ENCODE results near the gene DRGX. TPM values are rescaled to one million over a fixed set of nuclear protein-coding genes. Genes with fewer than 3 reads are reported as not detected.

Gene DRGX
- total RNA-seq, 1 experiment from 2014 or later: not detected

DNA sequence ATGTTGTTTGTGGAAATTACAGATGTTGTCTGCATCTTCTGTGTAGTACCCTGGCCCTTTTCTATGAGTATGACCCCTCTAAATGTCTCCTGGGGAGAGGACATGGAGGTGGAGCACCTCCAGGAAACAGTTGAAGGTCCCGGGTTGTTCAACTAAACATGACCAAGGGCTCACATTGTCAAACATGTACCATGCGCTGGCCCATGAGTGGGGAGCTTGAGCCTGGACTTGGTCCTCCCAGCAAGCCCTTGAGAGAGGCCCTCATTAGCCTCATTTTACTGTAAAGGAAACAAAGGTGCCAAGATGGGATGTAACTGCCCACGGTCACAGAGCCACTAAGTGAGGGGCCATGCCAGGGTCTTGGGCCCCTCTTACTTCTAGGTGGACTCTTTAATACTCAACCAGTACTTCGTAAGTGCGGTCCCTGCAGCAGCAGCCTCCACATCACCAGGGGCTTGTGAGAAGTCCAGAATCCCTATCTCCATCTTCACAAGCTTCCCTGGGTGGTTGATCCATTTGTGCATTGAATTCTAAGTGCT, 65.7 kb downstream of the DRGX start:
- no peak for DNase-seq (ENCODE audit: low read depth)
- in situ Hi-C loops (cut with HindIII; ENCODE audit: low pct_unique_long_range_greater_than_20kb, low sequenced_read_pairs): no loop called here

GRCh38 chr10:49329146-49329505, 66.8 kb downstream of the DRGX start:
- in situ Hi-C loops (cut with HindIII; ENCODE audit: low pct_unique_long_range_greater_than_20kb, low sequenced_read_pairs): no loop called here
- no peak for DNase-seq (ENCODE audit: low read depth)

DNA sequence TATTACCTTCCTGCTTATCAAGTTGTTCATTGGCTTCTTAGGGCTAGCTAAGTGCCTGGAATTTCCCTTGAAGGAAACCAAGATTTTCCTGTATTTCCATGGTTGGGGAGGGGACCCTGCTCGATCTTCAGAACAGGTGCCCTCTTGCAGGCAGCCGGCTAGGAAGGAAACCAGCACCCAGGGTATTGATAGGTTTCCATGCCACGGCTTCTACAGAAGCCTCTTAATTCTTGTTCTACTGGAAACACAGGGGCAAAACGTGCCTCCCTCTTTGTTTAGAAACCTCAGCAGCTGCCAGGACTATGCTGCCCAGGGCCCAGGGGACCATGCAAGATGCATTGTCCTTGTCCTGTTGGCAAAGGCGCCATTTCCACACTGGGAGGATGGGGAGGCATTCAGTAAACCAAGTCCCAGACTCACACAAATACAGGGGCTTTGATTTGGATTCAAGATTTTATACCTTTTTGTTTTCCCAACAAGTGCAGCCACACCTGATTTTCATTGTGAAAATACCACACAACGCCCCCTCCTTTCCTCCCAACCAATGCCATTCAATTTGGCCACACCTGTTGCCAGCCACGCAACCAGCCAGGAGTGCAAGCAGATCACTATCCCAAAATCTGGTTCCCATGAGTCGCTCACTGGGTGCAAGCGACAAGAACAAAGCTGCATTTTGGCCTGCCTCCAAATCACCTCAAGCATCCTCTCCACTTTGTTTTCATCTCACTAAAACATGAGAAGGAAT, 67.3 kb downstream of the DRGX start:
- in situ Hi-C loops (cut with HindIII; ENCODE audit: low pct_unique_long_range_greater_than_20kb, low sequenced_read_pairs): no loop called here
- DNase-seq (ENCODE audit: low read depth): no peak

DNA sequence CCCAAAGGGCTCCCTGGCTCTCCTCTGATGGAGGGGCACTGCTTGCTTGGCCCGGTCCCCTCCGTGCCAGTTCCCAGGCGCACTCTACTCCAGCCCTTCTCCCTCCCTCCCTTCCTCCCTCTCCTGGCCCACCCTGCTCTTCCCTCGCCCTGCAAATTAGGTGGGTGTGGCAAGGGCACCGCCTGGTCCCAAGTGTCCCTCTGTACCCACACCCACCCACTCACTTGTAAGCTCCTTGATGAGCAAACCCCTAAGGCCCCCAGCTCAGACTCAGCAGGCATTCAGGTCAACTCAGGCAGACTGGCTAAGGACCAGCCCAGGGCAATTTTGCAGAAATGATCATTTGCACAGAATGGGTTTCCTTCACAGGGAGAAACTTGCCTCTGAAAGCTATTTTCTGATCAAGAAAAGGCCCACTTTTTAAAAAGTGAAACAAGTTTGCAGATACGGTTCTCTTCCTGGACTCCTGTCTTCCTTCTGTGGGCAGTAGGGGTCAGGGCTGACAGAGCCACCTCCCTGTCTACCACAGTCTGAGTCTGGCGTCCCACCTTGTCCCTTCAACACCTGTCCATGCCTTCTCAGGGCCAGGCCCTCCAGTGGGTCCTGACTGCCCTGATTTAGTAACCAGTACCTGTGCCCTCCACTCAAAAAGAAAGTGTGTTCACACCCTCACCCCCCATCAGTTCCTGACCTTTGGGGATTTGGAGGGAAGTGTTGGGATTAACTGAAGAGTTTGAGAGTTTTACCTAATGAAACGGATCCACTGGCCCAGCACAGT, 68.7 kb downstream of the DRGX start:
- no peak for DNase-seq (ENCODE audit: low read depth)
- in situ Hi-C loops (cut with HindIII; ENCODE audit: low pct_unique_long_range_greater_than_20kb, low sequenced_read_pairs): no loop called here

DNA sequence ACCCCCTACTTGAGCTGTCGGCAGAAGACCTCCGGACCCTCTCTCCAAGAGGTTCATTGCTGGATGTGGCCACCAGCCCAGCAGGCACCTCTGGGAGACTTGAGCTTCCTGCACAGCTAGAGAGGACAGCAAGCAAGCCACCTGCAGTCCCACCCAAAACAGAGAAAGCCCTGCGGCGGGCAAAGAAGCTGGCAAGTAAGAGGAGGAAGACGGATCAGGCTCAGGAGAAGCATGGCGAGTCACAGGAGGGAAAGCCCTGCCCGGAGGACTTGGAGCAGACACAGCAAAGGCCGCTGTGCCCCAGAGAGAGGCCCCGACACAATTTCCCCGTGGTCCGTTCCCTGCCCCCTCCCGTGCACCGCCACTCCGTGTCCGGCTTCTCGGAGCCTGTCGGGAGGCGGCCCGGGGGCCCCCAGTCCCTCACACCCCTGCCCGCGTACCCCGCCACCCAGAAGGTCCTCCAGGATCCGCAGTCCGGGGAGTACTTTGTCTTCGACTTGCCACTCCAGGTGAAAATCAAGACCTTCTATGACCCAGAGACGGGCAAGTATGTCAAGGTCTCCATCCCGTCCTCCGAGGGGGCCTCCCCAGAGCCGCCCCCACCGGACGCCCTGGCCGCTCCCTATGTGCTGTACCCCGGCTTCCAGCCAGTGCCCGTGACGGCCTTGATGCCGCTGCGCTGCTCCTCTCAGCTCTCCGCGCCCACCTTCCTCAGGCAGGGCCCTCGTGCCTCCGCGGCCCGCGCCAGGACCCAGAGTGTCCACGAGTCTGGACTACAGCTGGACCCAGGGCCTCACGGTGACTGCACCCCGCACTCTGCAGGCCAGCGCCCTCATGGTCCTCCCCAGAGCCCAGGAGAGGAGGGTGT, 69.7 kb downstream of the DRGX start:
- no peak for DNase-seq (ENCODE audit: low read depth)
- in situ Hi-C loops (cut with HindIII; ENCODE audit: low pct_unique_long_range_greater_than_20kb, low sequenced_read_pairs): no loop called here

- in situ Hi-C loops (cut with HindIII; ENCODE audit: low pct_unique_long_range_greater_than_20kb, low sequenced_read_pairs): no loop called here
- no peak for DNase-seq (ENCODE audit: low read depth)
Observed at GRCh38 chr10:49325131-49325915, 70.6 kb downstream of the DRGX start.

DNA sequence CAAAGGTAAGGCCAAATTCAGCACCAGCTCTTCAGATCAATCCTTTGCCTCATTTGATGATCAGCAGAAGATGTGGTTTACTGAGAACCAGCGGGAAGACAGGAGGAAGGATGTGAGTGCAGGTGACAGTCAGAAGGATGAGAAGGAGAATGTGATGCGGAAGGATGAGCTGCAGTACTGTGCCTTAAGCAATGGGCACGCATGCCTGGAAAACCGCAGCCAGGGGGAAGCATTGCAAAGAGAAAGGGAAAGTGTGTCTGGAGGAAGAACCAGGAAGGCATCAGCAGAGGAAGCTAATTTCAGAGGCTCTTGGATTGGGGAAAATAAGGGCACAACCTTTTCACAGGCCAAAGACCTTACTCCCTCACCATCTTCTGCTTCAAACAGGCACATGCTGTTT, 71.2 kb downstream of the DRGX start:
- no peak for DNase-seq (ENCODE audit: low read depth)
- in situ Hi-C loops (cut with HindIII; ENCODE audit: low pct_unique_long_range_greater_than_20kb, low sequenced_read_pairs): no loop called here

- in situ Hi-C loops (cut with HindIII; ENCODE audit: low pct_unique_long_range_greater_than_20kb, low sequenced_read_pairs): no loop called here
- no peak for DNase-seq (ENCODE audit: low read depth)
Observed at GRCh38 chr10:49323896-49324270, 72.0 kb downstream of the DRGX start.

- in situ Hi-C loops (cut with HindIII; ENCODE audit: low pct_unique_long_range_greater_than_20kb, low sequenced_read_pairs): no loop called here
- no peak for DNase-seq (ENCODE audit: low read depth)
Observed at GRCh38 chr10:49323171-49323895, 72.6 kb downstream of the DRGX start.

DNA sequence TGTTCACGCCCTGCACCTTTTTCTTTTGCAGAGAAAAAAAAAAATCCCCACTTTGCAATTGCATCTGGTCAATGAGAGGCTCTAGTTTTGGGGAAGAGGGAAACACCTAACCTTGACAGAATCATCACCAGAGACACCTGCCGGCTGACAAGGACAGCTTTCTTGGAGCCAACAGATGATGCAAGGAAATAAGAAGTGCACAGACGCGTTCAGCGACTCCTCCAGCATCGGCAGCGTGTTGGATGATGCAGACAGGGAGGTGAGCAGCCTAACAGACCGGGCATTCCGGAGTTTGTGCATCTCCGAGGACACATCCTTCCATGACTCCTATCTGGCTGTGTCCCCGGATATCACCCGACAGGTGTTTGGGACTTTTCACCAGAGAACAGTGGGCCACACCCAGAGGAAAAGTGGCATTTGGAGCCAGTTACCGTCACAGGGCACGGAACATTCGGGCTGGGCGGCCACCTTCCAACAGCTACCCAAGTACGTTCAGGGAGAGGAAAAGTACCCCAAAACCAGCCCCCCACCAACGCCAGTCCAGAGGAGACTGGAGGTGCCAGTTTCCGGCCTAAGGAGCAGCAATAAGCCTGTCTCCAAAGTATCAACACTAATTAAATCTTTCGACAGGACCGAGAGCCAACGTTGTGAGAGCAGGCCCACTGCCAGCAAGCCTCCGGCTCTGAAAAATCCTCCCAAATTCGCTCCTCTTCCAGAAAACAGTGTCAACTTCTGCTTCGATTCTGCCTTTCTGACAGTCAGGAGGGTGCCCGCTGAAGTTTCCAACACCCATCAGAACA, 73.3 kb downstream of the DRGX start:
- DNase-seq (ENCODE audit: low read depth): no peak
- in situ Hi-C loops (cut with HindIII; ENCODE audit: low pct_unique_long_range_greater_than_20kb, low sequenced_read_pairs): no loop called here

DNA sequence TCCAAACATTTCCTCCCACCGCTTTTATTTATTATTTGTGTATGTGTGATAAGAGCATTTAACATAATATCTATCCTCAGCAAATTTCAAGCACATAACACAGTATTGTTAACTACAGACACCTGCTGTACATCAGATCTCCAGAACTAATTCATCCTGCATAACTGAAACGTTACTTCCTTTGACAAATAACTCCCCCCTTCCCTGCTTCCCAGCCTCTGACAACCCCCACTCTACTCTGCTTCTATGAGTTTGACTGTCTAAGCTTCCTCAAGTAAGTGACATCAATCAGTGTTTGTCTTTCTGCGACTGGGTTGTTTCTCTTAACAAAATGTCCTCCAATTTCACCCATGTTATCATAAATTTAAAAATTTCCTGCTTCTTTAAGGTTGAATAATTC, 74.9 kb downstream of the DRGX start:
- no peak for DNase-seq (ENCODE audit: low read depth)
- in situ Hi-C loops (cut with HindIII; ENCODE audit: low pct_unique_long_range_greater_than_20kb, low sequenced_read_pairs): no loop called here

DNA sequence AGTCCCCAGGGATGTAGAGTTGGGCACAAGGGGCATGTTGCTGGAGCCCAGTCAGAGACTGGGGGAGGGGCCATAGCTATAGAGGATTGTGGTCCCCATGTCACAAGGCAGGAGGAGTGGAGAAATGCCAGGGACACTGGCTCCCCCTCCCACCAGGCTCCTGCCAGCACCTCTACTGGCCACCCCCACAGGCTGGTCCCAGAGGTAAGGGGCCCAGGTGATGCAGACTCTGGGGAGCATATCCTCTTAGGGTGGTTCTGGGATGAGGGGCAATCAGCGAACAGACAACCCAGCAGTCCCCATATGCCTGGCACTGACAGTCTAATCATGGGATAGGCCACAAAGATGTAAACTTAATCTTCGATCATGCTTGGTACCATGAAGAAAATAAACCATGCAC, 75.7 kb downstream of the DRGX start:
- DNase-seq (ENCODE audit: low read depth): no peak
- in situ Hi-C loops (cut with HindIII; ENCODE audit: low pct_unique_long_range_greater_than_20kb, low sequenced_read_pairs): no loop called here

DNA sequence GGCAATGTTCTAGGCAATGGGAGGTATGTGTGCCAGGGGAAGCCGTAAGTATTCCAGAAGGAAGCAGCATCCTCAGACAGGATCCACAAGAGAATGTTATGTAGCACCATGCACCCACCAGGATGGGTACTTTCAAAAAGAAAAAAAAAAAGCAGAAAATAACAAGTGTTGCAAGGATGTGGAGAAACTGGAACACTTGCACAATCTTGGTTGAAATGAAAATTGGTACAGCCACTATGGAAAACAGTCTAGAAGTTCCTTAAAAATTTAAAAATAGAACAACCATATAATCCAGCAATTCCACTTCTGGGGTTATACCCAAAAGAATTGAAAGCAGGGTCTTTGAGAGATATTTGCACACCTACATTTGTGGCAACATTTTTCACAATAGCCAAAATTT, 76.7 kb downstream of the DRGX start:
- in situ Hi-C loops (cut with HindIII; ENCODE audit: low pct_unique_long_range_greater_than_20kb, low sequenced_read_pairs): no loop called here
- DNase-seq (ENCODE audit: low read depth): no peak

DNA sequence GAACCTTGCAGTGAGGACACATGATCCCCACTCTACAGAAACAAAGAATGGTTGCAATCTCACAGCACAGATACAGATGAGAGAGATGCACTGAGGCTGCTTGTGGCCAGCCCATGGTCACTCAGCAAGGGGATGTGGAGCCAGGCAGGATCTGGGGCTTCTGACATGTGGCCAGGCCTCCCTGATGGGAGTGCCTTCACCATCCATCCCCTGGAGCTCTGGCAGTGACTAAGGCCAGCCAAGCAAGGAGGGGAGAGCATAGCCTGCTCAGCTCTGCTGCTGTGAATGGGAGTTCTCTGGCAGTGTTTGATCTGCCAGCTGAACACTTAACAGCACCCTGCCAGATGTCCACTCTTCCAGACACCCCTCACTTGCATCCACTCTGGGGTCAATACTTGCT, 77.1 kb downstream of the DRGX start:
- DNase-seq (ENCODE audit: low read depth): no peak

GRCh38 chr10:49318028-49318427, 77.9 kb downstream of the DRGX start:
- DNase-seq (ENCODE audit: low read depth): no peak
- in situ Hi-C loops (cut with HindIII; ENCODE audit: low pct_unique_long_range_greater_than_20kb, low sequenced_read_pairs): no loop called here

More for the DNA sequence above, 77.1 kb downstream of the DRGX start:
- in situ Hi-C loops (cut with HindIII; ENCODE audit: low pct_unique_long_range_greater_than_20kb, low sequenced_read_pairs): no loop called here

DNA sequence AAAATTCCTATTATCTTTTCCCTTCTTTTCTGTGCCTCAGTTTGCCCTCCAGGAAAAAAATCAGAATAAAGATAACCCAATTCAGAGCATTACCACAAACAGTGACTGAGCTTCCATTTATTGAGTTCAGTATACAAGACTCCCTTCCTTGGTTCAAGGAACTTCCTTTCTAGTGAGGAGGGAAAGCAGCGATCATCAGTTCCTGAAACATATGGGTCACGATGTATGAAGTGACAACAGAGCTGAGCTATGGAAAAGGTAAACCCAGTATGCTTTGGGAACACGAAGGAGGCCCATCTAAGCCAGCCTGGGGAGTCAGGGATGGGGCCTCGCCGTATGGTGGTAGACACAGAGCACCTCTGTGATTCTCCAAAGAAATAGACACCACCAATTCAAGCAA, 81.1 kb downstream of the DRGX start:
- in situ Hi-C loops (cut with HindIII; ENCODE audit: low pct_unique_long_range_greater_than_20kb, low sequenced_read_pairs): no loop called here
- no peak for DNase-seq (ENCODE audit: low read depth)
